Measurements from ENCODE around the gene DNA2. TPM values are rescaled to one million over a fixed set of nuclear protein-coding genes. Genes with fewer than 3 reads are reported as not detected.

Gene DNA2

DNA sequence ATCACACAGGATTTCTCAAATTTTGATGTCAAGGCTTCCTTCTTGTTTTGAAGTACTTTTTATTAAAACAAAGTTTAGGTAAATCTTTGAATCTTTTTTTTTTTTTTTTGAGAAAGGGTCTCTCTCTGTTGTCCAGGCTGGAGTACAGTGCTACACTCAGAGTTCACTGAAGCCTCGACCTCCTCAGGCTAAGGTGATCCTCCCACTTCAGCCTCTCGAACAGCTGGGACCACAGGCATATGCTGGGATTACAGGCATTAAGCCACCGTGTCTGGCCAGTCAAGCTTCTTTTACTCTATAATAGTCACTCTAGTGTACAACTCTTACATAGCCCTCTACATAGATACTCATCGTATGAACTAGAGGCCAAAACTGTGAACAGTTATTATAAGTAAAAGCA, 68.1 kb downstream of the DNA2 start:
- Histone ChIP-seq H3K4me2 (ENCODE audit: low read length) (no peak overlapping the region), H3K4me3 (ENCODE audit: low read length) (no peak overlapping the region), H3K4me1 (ENCODE audit: control insufficient read depth, insufficient read depth, low read length) (peaks cover 9% of the 10 kb centered on the region), H3K9ac (ENCODE audit: low read depth, low read length) (no peak overlapping the region), H3K27me3 (ENCODE audit: control insufficient read depth, insufficient read depth, low read length) (no peaks in the 10 kb centered on the region), H3K36me3 (ENCODE audit: insufficient read depth, low read length) (peaks cover 14% of the 10 kb centered on the region), H3K9me3 (replicated peaks; ENCODE audit: low read length) (no peaks in the 10 kb centered on the region)

DNA sequence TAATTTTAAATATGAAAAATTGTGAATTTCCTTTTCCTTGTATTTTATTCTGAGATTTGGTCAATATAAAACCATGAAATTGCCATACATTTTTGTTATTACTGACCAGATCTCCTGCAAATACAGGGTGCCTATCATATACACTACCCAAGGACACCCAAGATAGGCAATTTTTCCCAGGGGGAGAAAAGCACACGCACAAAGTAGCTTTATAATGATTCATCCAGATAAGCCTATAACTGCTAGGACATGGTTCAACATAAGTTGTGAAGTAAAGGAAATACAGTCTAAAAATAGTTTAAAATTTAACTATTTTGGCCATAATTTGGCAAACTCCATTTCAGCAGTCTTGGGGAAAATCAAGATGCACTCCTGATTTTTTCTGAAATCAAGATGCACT, 69.5 kb downstream of the DNA2 start:
- Histone ChIP-seq H3K4me1 (ENCODE audit: control insufficient read depth, insufficient read depth, low read length) (peaks cover 9% of the 10 kb centered on the region), H3K27me3 (ENCODE audit: control insufficient read depth, insufficient read depth, low read length) (no peaks in the 10 kb centered on the region), H3K36me3 (ENCODE audit: insufficient read depth, low read length) (peaks cover 14% of the 10 kb centered on the region), H3K4me3 (ENCODE audit: low read length) (no peak overlapping the region), H3K9ac (ENCODE audit: low read depth, low read length) (no peak overlapping the region), H3K4me2 (ENCODE audit: low read length) (no peak overlapping the region), H3K9me3 (replicated peaks; ENCODE audit: low read length) (no peaks in the 10 kb centered on the region)

DNA sequence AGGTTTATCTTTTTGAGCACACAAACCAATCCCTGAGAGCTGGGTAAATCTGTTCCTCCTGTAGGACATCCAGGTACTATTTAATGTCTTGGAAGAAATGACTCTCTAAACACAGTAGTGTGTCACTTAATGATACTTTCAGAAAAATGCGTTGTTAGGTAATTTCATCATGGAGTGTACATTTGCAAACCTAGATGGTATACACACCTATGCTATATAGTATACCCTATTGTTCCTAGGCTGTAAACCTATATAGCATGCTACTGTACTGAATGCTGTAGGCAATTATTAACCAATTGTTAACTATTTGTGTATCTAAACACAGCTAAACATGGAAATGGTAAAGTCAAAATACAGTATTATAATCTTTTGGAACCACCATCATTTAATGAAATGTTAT, 74.8 kb downstream of the DNA2 start:
- H3K36me3 ChIP-seq (ENCODE audit: insufficient read depth, low read length): peaks cover 39% of the 10 kb centered on the region

DNA sequence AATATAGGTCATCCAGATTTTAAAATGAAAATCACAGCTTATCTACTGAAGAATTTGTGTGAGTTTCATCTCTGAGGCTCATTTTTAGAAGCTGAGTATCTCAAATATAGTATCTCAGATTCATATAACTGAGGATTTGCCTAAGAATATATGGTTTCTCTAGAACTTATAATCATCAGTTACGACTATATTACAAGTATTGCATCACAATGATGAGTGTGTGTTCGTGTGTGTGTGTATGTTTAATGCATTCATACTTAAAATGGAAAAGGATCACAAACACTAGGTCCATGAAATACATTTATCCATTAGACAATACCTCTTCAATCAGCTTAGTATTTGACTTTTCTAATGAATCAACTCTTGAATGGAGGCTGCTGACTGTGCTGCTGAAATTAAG, 86.0 kb downstream of the DNA2 start:
- H3K4me1 ChIP-seq (ENCODE audit: control insufficient read depth, insufficient read depth, low read length): no peaks in the 10 kb centered on the region
- no peak overlapping the region for H3K9ac ChIP-seq (ENCODE audit: low read depth, low read length)
- no peak overlapping the region for H3K4me3 ChIP-seq (ENCODE audit: low read length)
- H3K4me2 ChIP-seq (ENCODE audit: low read length): no peak overlapping the region
- no peaks in the 10 kb centered on the region for H3K27me3 ChIP-seq (ENCODE audit: control insufficient read depth, insufficient read depth, low read length)
- H3K36me3 ChIP-seq (ENCODE audit: insufficient read depth, low read length): peaks cover 39% of the 10 kb centered on the region
- no peaks in the 10 kb centered on the region for H3K9me3 ChIP-seq (replicated peaks; ENCODE audit: low read length)

More for the DNA sequence above, 74.8 kb downstream of the DNA2 start:
- Histone ChIP-seq H3K9me3 (replicated peaks; ENCODE audit: low read length) (no peaks in the 10 kb centered on the region), H3K27me3 (ENCODE audit: control insufficient read depth, insufficient read depth, low read length) (no peaks in the 10 kb centered on the region), H3K9ac (ENCODE audit: low read depth, low read length) (no peak overlapping the region), H3K4me2 (ENCODE audit: low read length) (no peak overlapping the region), H3K4me3 (ENCODE audit: low read length) (no peak overlapping the region), H3K4me1 (ENCODE audit: control insufficient read depth, insufficient read depth, low read length) (no peaks in the 10 kb centered on the region)

DNA sequence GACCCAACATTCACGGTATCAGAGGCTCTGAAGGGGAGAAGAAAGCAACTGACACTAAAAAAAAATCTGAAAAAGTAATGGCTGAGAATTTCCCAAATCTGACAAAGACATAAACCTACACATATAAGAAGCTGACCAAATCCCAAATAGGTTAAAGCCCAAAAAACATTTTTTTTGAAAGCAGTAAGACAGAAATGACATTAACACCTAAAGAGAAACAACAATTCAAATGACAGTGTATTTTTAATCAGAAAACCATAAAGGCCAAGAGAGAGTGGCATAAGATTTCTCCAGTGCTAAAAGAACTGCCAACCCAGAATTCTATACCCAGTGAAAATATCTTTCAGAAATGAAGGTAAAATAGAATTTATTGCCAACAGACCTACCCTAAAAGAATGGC, 100.2 kb downstream of the DNA2 start:
- Histone ChIP-seq H3K4me3 (ENCODE audit: low read length) (no peak overlapping the region), H3K9me3 (replicated peaks; ENCODE audit: low read length) (no peaks in the 10 kb centered on the region), H3K36me3 (ENCODE audit: insufficient read depth, low read length) (peaks cover 46% of the 10 kb centered on the region), H3K4me1 (ENCODE audit: control insufficient read depth, insufficient read depth, low read length) (no peaks in the 10 kb centered on the region), H3K4me2 (ENCODE audit: low read length) (no peak overlapping the region), H3K27me3 (ENCODE audit: control insufficient read depth, insufficient read depth, low read length) (no peaks in the 10 kb centered on the region), H3K9ac (ENCODE audit: low read depth, low read length) (no peak overlapping the region)

DNA sequence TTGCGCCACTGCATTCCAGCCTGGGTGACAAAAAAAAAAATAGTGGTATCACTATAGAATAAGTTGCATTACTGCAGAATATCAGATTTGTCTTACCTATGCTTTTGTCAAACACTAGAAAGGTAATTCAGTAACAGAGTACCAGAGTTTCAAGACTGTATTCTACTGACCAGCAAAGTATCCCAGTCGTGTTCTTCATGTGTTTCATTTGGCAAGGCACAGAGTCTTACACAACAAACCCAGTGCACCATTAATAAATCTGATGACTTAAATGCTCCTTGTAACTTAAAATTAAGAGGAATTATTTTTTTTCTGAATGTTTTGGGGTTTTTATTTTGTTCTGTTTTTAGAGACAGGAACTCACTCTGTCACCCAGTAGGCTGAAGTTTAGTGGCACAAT, 104.7 kb downstream of the DNA2 start:
- Histone ChIP-seq H3K4me3 (ENCODE audit: low read length) (no peak overlapping the region), H3K4me2 (ENCODE audit: low read length) (no peak overlapping the region), H3K9me3 (replicated peaks; ENCODE audit: low read length) (no peaks in the 10 kb centered on the region), H3K36me3 (ENCODE audit: insufficient read depth, low read length) (peaks cover 49% of the 10 kb centered on the region), H3K9ac (ENCODE audit: low read depth, low read length) (no peak overlapping the region), H3K27me3 (ENCODE audit: control insufficient read depth, insufficient read depth, low read length) (no peaks in the 10 kb centered on the region), H3K4me1 (ENCODE audit: control insufficient read depth, insufficient read depth, low read length) (no peaks in the 10 kb centered on the region)

DNA sequence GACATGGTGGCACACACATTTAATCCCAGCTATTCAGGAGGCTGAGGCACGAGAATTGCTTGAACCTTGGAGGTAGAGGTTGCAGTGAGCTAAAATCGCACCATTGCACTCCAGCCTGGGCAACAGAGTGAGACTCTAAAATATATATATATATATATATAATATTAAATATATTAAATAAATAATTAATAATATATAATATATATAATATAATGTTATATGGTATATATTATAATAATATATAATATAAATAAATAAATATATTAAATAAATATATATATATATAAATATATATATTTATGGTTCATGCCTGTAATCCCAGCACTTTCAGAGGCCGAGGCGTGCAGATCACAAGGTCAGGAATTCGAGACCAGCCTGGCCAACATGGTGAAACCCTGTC, 105.2 kb downstream of the DNA2 start:
- Histone ChIP-seq H3K27me3 (ENCODE audit: control insufficient read depth, insufficient read depth, low read length) (no peaks in the 10 kb centered on the region), H3K4me1 (ENCODE audit: control insufficient read depth, insufficient read depth, low read length) (no peaks in the 10 kb centered on the region), H3K4me3 (ENCODE audit: low read length) (no peak overlapping the region), H3K9ac (ENCODE audit: low read depth, low read length) (no peak overlapping the region), H3K36me3 (ENCODE audit: insufficient read depth, low read length) (peaks cover 49% of the 10 kb centered on the region), H3K4me2 (ENCODE audit: low read length) (no peak overlapping the region), H3K9me3 (replicated peaks; ENCODE audit: low read length) (no peaks in the 10 kb centered on the region)

DNA sequence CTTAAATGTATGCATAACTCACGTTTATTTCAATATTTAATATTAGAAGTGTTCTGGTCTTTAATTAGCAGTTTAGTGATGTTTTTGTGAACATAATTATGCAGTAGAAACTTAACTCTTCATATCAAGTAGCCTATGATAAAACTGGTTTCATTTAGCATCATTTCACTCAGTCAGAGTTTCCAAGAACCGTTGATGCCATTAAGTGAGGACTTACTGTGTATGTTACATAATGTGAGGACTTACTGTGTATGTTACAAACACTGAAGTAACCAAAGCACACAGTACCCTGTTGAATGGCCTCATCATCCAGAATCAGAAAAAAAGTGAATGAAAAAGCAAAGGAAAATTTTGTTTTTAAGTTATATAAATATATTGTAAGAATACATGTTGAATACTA, 106.2 kb downstream of the DNA2 start:
- Histone ChIP-seq H3K36me3 (ENCODE audit: insufficient read depth, low read length) (peaks cover 53% of the 10 kb centered on the region), H3K9me3 (replicated peaks; ENCODE audit: low read length) (no peaks in the 10 kb centered on the region), H3K4me2 (ENCODE audit: low read length) (no peak overlapping the region), H3K4me3 (ENCODE audit: low read length) (no peak overlapping the region), H3K9ac (ENCODE audit: low read depth, low read length) (no peak overlapping the region), H3K4me1 (ENCODE audit: control insufficient read depth, insufficient read depth, low read length) (no peaks in the 10 kb centered on the region), H3K27me3 (ENCODE audit: control insufficient read depth, insufficient read depth, low read length) (no peaks in the 10 kb centered on the region)

DNA sequence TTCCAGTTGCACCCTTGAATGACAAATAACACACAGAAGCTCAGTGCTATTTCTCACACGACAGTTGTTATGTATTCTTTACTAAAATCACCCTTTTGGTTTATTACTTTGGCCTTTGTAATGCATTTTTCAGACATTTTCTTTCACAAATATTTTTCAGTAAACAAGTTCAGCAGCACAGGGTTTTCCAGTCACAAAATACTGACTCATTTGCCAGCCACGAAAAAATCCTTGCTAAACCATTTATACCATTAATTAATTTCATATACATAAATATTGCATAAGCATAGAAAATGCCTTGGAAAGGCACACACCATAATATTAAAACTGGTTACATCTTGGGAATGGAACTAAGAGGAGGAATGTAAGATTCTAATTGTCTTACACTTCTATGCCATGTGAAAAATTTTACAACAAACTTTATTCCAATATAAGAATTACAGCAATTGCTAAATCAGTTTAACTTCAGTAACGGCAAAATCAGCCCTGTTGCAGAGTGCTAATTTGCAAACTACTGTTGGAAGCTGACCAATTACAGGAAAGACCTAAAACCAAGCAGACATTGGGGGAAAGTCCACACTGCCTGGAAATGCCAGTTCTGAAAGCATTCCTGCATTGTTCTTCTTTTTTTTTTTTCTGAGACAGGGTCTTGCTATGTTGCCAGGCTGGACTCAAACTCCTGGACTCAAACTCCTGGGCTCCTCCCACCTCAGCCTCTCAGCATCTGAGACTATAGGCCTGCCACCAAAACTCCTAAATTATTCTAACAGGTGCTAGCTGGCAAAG, 107.5 kb downstream of the DNA2 start:
- H3K36me3 ChIP-seq (ENCODE audit: insufficient read depth, low read length): peaks cover 48% of the 10 kb centered on the region

More for the DNA sequence above, 107.5 kb downstream of the DNA2 start:
- Histone ChIP-seq H3K4me3 (ENCODE audit: low read length) (no peak overlapping the region), H3K27me3 (ENCODE audit: control insufficient read depth, insufficient read depth, low read length) (no peaks in the 10 kb centered on the region), H3K4me1 (ENCODE audit: control insufficient read depth, insufficient read depth, low read length) (no peaks in the 10 kb centered on the region), H3K9me3 (replicated peaks; ENCODE audit: low read length) (no peaks in the 10 kb centered on the region), H3K9ac (ENCODE audit: low read depth, low read length) (no peak overlapping the region), H3K4me2 (ENCODE audit: low read length) (no peak overlapping the region)

Small RNA genes within 50 kb of the gene (small RNA-seq; reads per million reads assigned to genes)
- gene RF00019: not detected
- not detected for gene RNA5SP319
